ENCODE results near the gene GCK. TPM values are rescaled to one million over a fixed set of nuclear protein-coding genes. Genes with fewer than 3 reads are reported as not detected.

GCK gene
- total RNA-seq, 1 donor from 2014 or later = 2.7 TPM

GRCh38 chr7:44235066-44235465 is 45.8 kb upstream of the GCK start:
- intact Hi-C loops (cut with DNase I) = no loop called here
- Histone ChIP-seq H3K36me3 (no peaks in the 10 kb centered on the region), H3K27me3 (no peaks in the 10 kb centered on the region), H3K4me1 (no peaks in the 10 kb centered on the region), H3K9me3 (no peaks in the 10 kb centered on the region), H3K4me3 (no peak overlapping the region), H3K27ac (no peak overlapping the region)
- TF ChIP-seq CTCF (IDR thresholded peaks at IDR 0.05) = no peak
- no peak for DNase-seq (ENCODE audit: low spot score in 2 of 2)

GRCh38 chr7:44232901-44233715 is 43.9 kb upstream of the GCK start:
- intact Hi-C loops (cut with DNase I) = no loop called here
- Histone ChIP-seq H3K27me3 (no peaks in the 10 kb centered on the region), H3K4me1 (no peaks in the 10 kb centered on the region), H3K36me3 (no peaks in the 10 kb centered on the region), H3K9me3 (no peaks in the 10 kb centered on the region), H3K4me3 (no peak overlapping the region), H3K27ac (no peak overlapping the region)
- TF ChIP-seq CTCF (IDR thresholded peaks at IDR 0.05) = no peak
- DNase-seq (ENCODE audit: low spot score in 2 of 2) = no peak

GRCh38 chr7:44232396-44232795 is 43.2 kb upstream of the GCK start:
- no peaks in the 10 kb centered on the region for H3K27me3 ChIP-seq

GRCh38 chr7:44231088-44231487 is 41.8 kb upstream of the GCK start:
- no peak overlapping the region for H3K27ac ChIP-seq
- no peaks in the 10 kb centered on the region for H3K27me3 ChIP-seq
- no peak for DNase-seq (ENCODE audit: low spot score in 2 of 2)
- no peaks in the 10 kb centered on the region for H3K36me3 ChIP-seq
- no peak for TF ChIP-seq CTCF (IDR thresholded peaks at IDR 0.05)
- no peaks in the 10 kb centered on the region for H3K4me1 ChIP-seq
- H3K4me3 ChIP-seq = no peak overlapping the region
- intact Hi-C loops (cut with DNase I) = no loop called here
- H3K9me3 ChIP-seq = no peaks in the 10 kb centered on the region

More at GRCh38 chr7:44232396-44232795, 43.2 kb upstream of the GCK start:
- TF ChIP-seq CTCF (IDR thresholded peaks at IDR 0.05) = no peak
- intact Hi-C loops (cut with DNase I) = no loop called here
- Histone ChIP-seq H3K4me1 (no peaks in the 10 kb centered on the region), H3K9me3 (no peaks in the 10 kb centered on the region), H3K27ac (no peak overlapping the region), H3K4me3 (no peak overlapping the region), H3K36me3 (no peaks in the 10 kb centered on the region)
- DNase-seq (ENCODE audit: low spot score in 2 of 2) = no peak

GRCh38 chr7:44230286-44230685 is 41.0 kb upstream of the GCK start:
- intact Hi-C loops (cut with DNase I) = no loop called here

More at GRCh38 chr7:44230286-44230685, 41.0 kb upstream of the GCK start:
- H3K27me3 ChIP-seq = no peaks in the 10 kb centered on the region
- H3K4me3 ChIP-seq = no peak overlapping the region
- no peaks in the 10 kb centered on the region for H3K36me3 ChIP-seq
- H3K27ac ChIP-seq = no peak overlapping the region
- no peaks in the 10 kb centered on the region for H3K9me3 ChIP-seq
- H3K4me1 ChIP-seq = no peaks in the 10 kb centered on the region
- TF ChIP-seq CTCF (IDR thresholded peaks at IDR 0.05) = no peak
- DNase-seq (ENCODE audit: low spot score in 2 of 2) = no peak
